HL-60 (cell line): Measurements from ENCODE around the gene CDH23.

Experiments used
- GABPA ChIP-seq: IDR thresholded peaks from 2 replicates; pipeline ENCODE4 v1.6.1; 2012; ENCODE audit warnings: low read depth
- POLR2AphosphoS5 ChIP-seq: IDR thresholded peaks from 2 replicates; pipeline ENCODE4 v1.6.1; 2012; ENCODE audit warnings: low read depth
- TF ChIP-seq, protein P1 (sequence below): IDR thresholded peaks from one replicate; pipeline ENCODE4 v1.5.1; 2011; ENCODE audit warnings: low read length, control low read depth, inconsistent platforms; ENCODE audit not compliant: insufficient read depth

DNA sequence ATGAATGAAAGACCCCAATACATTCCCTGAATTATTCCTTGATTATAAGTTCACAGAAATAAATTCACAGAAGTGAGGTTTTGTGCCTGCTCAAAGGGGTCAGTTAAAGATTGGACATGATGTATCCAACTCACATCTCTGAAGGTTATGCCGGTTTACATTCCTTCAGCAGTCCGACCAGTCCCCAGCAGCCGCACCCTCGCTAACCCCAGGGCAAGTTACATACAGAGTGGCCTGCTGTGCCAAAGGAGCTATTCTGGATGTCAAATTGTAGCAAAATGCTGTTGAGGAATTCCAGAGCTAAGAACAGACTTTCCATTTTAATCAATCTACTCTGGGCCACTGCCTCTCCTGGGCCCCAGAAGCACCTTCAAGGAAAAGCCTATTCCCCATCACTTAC, 434.0 kb downstream of the CDH23 start:
- TF ChIP-seq, protein P1, sequence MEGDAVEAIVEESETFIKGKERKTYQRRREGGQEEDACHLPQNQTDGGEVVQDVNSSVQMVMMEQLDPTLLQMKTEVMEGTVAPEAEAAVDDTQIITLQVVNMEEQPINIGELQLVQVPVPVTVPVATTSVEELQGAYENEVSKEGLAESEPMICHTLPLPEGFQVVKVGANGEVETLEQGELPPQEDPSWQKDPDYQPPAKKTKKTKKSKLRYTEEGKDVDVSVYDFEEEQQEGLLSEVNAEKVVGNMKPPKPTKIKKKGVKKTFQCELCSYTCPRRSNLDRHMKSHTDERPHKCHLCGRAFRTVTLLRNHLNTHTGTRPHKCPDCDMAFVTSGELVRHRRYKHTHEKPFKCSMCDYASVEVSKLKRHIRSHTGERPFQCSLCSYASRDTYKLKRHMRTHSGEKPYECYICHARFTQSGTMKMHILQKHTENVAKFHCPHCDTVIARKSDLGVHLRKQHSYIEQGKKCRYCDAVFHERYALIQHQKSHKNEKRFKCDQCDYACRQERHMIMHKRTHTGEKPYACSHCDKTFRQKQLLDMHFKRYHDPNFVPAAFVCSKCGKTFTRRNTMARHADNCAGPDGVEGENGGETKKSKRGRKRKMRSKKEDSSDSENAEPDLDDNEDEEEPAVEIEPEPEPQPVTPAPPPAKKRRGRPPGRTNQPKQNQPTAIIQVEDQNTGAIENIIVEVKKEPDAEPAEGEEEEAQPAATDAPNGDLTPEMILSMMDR: no peak
- TF ChIP-seq POLR2AphosphoS5: no peak
- no peak for TF ChIP-seq GABPA
